Neural progenitor cell (in vitro differentiated cells): ENCODE data around the gene CEND1. TPM values are rescaled to one million over a fixed set of nuclear protein-coding genes. Genes with fewer than 3 reads are reported as not detected.

Experiments
- DNase-seq: peaks from one replicate; pipeline ENCODE4 v3.0.0-alpha.2; 2016; ENCODE audit warnings: low spot score
- H2AFZ ChIP-seq: fragments of 200-600 bp; sonication (generic); replicated peaks from 2 replicates; pipeline ENCODE4 v1.6.1; 2016; ENCODE audit warnings: antibody characterized with exemption
- H3F3A ChIP-seq: fragments of 200-600 bp; sonication (generic); 2 replicates; pipeline ENCODE4 v1.6.1; 2016; ENCODE audit warnings: antibody characterized with exemption, low read depth
- H3K27ac ChIP-seq: fragments of 200-600 bp; sonication (generic); 2 replicates; pipeline ENCODE4 v1.5.1; 2016; ENCODE audit warnings: mild to moderate bottlenecking
- H3K27me3 ChIP-seq: fragments of 200-600 bp; sonication (generic); 2 replicates; pipeline ENCODE4 v1.6.1; 2016; ENCODE audit warnings: mild to moderate bottlenecking, moderate library complexity
- H3K36me3 ChIP-seq: fragments of 200-600 bp; sonication (generic); 2 replicates; pipeline ENCODE4 v1.5.1; 2016
- H3K4me1 ChIP-seq: fragments of 200-600 bp; sonication (generic); 2 replicates; pipeline ENCODE4 v1.6.1; 2016; ENCODE audit warnings: mixed run types
- H3K4me2 ChIP-seq: fragments of 200-600 bp; sonication (generic); 2 replicates; pipeline ENCODE4 v1.6.1; 2016
- H3K4me3 ChIP-seq: fragments of 200-600 bp; sonication (generic); 2 replicates; pipeline ENCODE4 v1.5.1; 2016
- H3K79me2 ChIP-seq: fragments of 200-600 bp; sonication (generic); 2 replicates; pipeline ENCODE4 v1.6.1; 2016; ENCODE audit warnings: low read depth
- H3K9ac ChIP-seq: fragments of 200-600 bp; sonication (generic); 2 replicates; pipeline ENCODE4 v1.6.1; 2016
- H3K9me3 ChIP-seq: fragments of 200-600 bp; sonication (generic); 2 replicates; pipeline ENCODE4 v1.5.1; 2016; ENCODE audit warnings: low read depth
- H4K20me1 ChIP-seq: fragments of 200-600 bp; sonication (generic); 2 replicates; pipeline ENCODE4 v1.6.1; 2016; ENCODE audit warnings: low read depth
- H3K27ac Mint-ChIP-seq: 3 replicates; pipeline ENCODE4 v1.8.0; 2021; ENCODE audit warnings: mixed read lengths
- H3K27me3 Mint-ChIP-seq: 2 replicates; pipeline ENCODE4 v1.8.0; 2022; ENCODE audit warnings: low read depth, mild to moderate bottlenecking, inconsistent platforms, moderate library complexity, mixed read lengths; ENCODE audit not compliant: insufficient read depth
- H3K36me3 Mint-ChIP-seq: 3 replicates; pipeline ENCODE4 v1.8.0; 2021; ENCODE audit warnings: mixed read lengths
- H3K4me1 Mint-ChIP-seq: 3 replicates; pipeline ENCODE4 v1.8.0; 2021; ENCODE audit warnings: mixed read lengths
- H3K4me3 Mint-ChIP-seq: 3 replicates; pipeline ENCODE4 v1.8.0; 2021; ENCODE audit warnings: mild to moderate bottlenecking, moderate library complexity, mixed read lengths
- H3K9me3 Mint-ChIP-seq: 3 replicates; pipeline ENCODE4 v1.8.0; 2020; ENCODE audit warnings: mixed read lengths
- EZH2 ChIP-seq: fragments of 200-600 bp; sonication (generic); IDR thresholded peaks from 2 replicates; pipeline ENCODE4 v1.6.1; 2017; ENCODE audit warnings: antibody characterized with exemption, mild to moderate bottlenecking, moderate library complexity
- EZH2phosphoT487 ChIP-seq: fragments of 200-600 bp; sonication (generic); IDR thresholded peaks from 2 replicates; pipeline ENCODE4 v1.6.1; 2017; ENCODE audit warnings: antibody characterized with exemption
- total RNA-seq: library from RNA; depleted of rRNA; stranded (reverse); fragments of >200 nt; gene quantifications from 2 replicates; pipeline ENCODE4 v1.2.3, GENCODE V29; 2015; ENCODE audit warnings: low replicate concordance
- TF ChIP-seq, protein P1 (sequence below): fragments of 200-600 bp; sonication (generic); IDR thresholded peaks from 2 replicates; pipeline ENCODE4 v1.5.1; 2017; ENCODE audit warnings: antibody characterized with exemption, mild to moderate bottlenecking

The CEND1 gene
- total RNA-seq, 1 donor from 2014 or later: 0.94 TPM

DNA sequence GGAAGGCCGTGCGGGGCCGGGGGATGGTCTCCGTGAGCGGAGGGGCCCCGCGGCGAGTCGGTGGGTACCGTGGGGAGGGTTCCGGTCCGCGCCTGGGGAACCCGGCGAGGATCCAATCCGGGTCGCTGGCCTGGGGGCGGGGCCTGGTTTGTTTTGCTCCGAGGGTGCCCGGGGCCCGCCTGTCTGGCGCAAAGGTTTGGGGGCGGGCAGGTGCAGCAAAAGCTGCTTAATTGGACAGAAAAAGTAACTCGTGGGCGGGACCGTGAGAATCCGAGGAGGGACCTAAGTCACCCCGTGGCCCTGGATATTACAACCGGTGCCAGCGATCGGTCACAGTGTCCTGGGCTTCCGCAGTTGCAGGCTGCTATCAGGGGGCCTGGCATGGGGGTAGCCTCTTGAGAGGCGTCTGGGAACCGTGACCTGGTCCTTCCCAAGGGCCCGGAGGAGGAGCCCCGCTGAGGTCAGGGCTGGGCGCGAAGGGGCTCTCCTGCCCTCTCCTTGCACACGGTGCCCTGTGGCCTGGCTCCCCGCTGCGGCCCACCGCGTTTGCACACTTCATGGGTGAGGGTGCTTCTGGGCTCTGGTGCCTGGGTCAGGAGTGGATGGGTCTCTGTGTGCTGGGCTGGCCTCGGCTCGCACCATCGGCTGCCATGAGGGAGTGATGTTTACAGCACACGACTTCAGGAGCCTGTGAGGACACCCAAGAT is 30.2 kb upstream of the CEND1 start:
- Histone ChIP-seq H3K27me3 (peaks cover 2% of the 10 kb centered on the region), H3K9ac (peak overlapping the region; percentile 51), H3K27ac (no peak overlapping the region), H3F3A (peaks cover 22% of the 10 kb centered on the region), H3K4me2 (peak overlapping the region; percentile 94), H3K4me1 (no peaks in the 10 kb centered on the region), H2AFZ (no peak overlapping the region), H3K36me3 (no peaks in the 10 kb centered on the region), H3K9me3 (no peaks in the 10 kb centered on the region), H4K20me1 (peaks cover 34% of the 10 kb centered on the region), H3K79me2 (peaks cover 9% of the 10 kb centered on the region), H3K4me3 (peak overlapping the region; percentile 92)
- TF ChIP-seq EZH2phosphoT487 (no peak), EZH2 (no peak)
- TF ChIP-seq, protein P1, sequence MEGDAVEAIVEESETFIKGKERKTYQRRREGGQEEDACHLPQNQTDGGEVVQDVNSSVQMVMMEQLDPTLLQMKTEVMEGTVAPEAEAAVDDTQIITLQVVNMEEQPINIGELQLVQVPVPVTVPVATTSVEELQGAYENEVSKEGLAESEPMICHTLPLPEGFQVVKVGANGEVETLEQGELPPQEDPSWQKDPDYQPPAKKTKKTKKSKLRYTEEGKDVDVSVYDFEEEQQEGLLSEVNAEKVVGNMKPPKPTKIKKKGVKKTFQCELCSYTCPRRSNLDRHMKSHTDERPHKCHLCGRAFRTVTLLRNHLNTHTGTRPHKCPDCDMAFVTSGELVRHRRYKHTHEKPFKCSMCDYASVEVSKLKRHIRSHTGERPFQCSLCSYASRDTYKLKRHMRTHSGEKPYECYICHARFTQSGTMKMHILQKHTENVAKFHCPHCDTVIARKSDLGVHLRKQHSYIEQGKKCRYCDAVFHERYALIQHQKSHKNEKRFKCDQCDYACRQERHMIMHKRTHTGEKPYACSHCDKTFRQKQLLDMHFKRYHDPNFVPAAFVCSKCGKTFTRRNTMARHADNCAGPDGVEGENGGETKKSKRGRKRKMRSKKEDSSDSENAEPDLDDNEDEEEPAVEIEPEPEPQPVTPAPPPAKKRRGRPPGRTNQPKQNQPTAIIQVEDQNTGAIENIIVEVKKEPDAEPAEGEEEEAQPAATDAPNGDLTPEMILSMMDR: no peak
- H3K4me3 Mint-ChIP-seq: peak overlapping the region; percentile 89
- H3K27ac Mint-ChIP-seq: no peak overlapping the region
- H3K27me3 Mint-ChIP-seq: peaks cover 11% of the 10 kb centered on the region
- H3K4me1 Mint-ChIP-seq: peaks cover 9% of the 10 kb centered on the region
- DNase-seq: peak; percentile 82
- H3K9me3 Mint-ChIP-seq: no peaks in the 10 kb centered on the region
- H3K36me3 Mint-ChIP-seq: peaks cover 4% of the 10 kb centered on the region

DNA sequence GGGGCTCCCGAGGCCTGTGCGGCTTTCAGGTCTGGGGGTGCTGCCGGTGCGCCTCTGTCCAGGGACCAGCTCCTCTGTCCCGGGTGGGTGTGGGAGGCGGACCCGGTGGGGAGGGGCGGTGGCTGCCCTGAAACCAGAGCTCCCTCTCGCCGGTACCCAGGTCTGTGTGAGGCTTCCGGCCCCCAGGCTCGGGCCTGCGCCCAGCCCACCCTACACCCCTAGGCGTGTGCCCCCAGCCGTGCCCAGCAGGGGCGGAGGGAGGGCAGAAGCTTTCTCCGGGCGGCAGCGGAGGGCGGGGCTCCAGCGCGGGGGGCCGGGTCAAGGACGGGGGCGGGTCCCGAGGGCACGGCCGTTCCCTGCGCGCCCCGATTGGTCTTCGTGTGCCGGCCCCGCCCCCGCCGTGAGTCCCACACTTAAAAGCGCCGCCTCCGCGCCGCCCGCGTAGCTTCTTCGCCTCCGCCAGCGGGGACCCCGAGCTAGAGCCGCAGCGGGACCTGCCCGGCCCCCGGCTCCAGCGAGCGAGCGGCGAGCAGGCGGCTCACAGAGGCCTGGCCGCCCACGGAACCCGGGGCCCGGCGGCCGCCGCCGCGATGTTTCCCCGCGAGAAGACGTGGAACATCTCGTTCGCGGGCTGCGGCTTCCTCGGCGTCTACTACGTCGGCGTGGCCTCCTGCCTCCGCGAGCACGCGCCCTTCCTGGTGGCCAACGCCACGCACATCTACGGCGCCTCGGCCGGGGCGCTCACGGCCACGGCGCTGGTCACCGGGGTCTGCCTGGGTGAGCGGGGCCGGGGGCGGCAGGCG is 29.4 kb upstream of the CEND1 start:
- Mint-ChIP-seq H3K27me3 (peaks cover 9% of the 10 kb centered on the region), H3K4me3 (peak overlapping the region; percentile 78)

DNA sequence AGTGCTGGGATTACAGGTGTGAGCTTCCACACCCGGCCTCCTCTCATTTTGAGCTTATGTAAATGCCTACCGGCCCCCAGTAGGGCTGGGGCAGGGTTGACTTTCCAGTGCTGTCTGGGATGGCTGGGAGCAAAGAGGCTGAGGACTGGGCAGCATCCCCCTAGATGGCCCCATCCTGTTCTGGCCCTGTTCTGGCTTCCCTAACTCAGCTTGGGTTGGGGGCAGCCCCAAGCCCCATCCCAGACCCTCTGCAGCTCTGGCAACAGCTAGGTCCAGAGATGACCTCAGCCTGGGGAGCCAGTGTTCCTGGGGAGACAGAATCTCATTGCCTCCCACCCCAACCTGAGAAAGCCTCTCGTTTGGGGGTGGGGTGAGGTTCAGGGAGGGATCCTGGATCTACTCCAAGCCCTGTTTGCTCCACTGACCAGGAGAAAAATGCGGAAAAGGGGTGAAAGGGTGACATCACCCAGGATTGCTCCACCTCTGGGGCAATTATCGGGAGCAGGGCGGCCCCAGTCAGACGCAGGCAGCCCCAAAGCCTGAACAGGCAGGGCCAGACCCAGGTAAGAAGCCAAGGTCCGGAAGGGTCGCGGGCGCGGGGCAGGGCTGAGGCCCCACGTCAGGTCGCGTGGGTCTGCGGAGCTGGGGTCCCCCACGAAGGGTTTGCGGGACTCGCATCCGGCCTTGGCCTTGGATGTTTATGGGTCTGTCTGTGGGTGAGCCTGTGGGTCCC is 28.7 kb upstream of the CEND1 start, which contains the start of gene PNPLA2:
PNPLA2 (plus strand) TSS at position 519 of the 733 bp plus-strand sequence. CDS start 805 bp downstream, outside the sequence.
- peak within 1 kb of the TSS; percentile 85 for H3K27ac Mint-ChIP-seq
- Histone ChIP-seq H3K79me2 (peaks cover 9% of the 10 kb centered on the region), H3K27me3 (no peaks in the 10 kb centered on the region), H3K9me3 (no peaks in the 10 kb centered on the region), H3K9ac (peak within 1 kb of the TSS; percentile 51), H3F3A (peaks cover 31% of the 10 kb centered on the region), H3K4me3 (peak within 1 kb of the TSS; percentile 92), H3K27ac (no peak within 1 kb of the TSS), H3K4me2 (peak within 1 kb of the TSS; percentile 94), H3K4me1 (no peaks in the 10 kb centered on the region), H3K36me3 (no peaks in the 10 kb centered on the region), H4K20me1 (peaks cover 34% of the 10 kb centered on the region), H2AFZ (no peak within 1 kb of the TSS)
- TF ChIP-seq EZH2: no peak
- TF ChIP-seq, protein P1: no peak
- TF ChIP-seq EZH2phosphoT487: no peak
- H3K36me3 Mint-ChIP-seq: peaks cover 5% of the 10 kb centered on the region
- no peaks in the 10 kb centered on the region for H3K9me3 Mint-ChIP-seq
- H3K4me1 Mint-ChIP-seq: peaks cover 8% of the 10 kb centered on the region
- H3K4me3 Mint-ChIP-seq: peak within 1 kb of the TSS; percentile 81
- H3K27me3 Mint-ChIP-seq: peaks cover 9% of the 10 kb centered on the region
- DNase-seq: no peak

More for the DNA sequence above, 29.4 kb upstream of the CEND1 start:
- H3K36me3 ChIP-seq: no peaks in the 10 kb centered on the region
- H3K4me1 ChIP-seq: no peaks in the 10 kb centered on the region
- peaks cover 25% of the 10 kb centered on the region for H3F3A ChIP-seq
- H3K9me3 ChIP-seq: no peaks in the 10 kb centered on the region
- peak overlapping the region; percentile 94 for H3K4me2 ChIP-seq
- no peak for TF ChIP-seq EZH2phosphoT487
- TF ChIP-seq, protein P1: no peak
- TF ChIP-seq EZH2: no peak
- H3K27ac ChIP-seq: no peak overlapping the region
- peak overlapping the region; percentile 51 for H3K9ac ChIP-seq
- Mint-ChIP-seq H3K4me1 (peaks cover 8% of the 10 kb centered on the region), H3K27ac (no peak overlapping the region), H3K36me3 (peaks cover 2% of the 10 kb centered on the region), H3K9me3 (no peaks in the 10 kb centered on the region)
- H3K79me2 ChIP-seq: peaks cover 9% of the 10 kb centered on the region
- H2AFZ ChIP-seq: no peak overlapping the region
- H3K4me3 ChIP-seq: peak overlapping the region; percentile 92
- H3K27me3 ChIP-seq: no peaks in the 10 kb centered on the region
- H4K20me1 ChIP-seq: peaks cover 34% of the 10 kb centered on the region
- peak; percentile 98 for DNase-seq
